Measurements from ENCODE around the gene CFAP74. TPM values are rescaled to one million over a fixed set of nuclear protein-coding genes. Genes with fewer than 3 reads are reported as not detected.

Gene CFAP74
- total and polyA plus RNA-seq, 2 of the 13 experiments (the other 11 are each of a cell fraction or from before 2014, with no cell fraction given): 0.27 to 0.62 TPM

DNA sequence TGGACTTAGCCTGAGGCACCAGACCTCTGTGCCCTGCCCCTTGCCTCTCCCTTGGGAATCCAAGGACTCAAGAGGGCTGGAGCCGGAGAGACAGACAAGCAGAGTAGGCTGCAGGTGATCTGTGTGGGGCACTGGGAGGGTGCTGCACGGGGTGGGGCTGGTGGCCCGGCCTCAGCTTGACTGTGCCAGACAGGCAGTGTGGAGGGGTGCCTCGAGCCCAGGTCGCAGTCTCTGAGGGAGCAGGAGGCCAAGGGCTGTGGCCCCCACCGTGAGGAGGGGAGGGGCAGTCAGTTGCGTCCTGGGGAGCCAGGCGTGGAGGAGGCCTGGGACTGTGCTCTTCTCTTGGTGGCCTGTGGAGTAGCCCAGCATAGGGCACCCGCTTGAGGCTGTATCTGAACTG lies 19.6 kb upstream of the CFAP74 start:
- ChIA-PET POLR2A (no interaction called here), CTCF (ENCODE audit: low intra/inter-chr PET ratio, low total read pairs) (no interaction called here)
- Histone ChIP-seq H4K20me1 (ENCODE audit: insufficient read depth, low read length) (0 out of 2 replicates have a peak, but pooled peaks cover 4% of the 10 kb centered on the region), H3K79me2 (ENCODE audit: insufficient read depth, low read length) (no peaks in the 10 kb centered on the region), H3K4me2 (ENCODE audit: low read depth, low read length) (no peak overlapping the region), H3K9me3 (ENCODE audit: low read length) (no peaks in the 10 kb centered on the region), H3K27ac (ENCODE audit: extremely low read length, insufficient read depth, low read length) (no peak overlapping the region), H3K9ac (ENCODE audit: insufficient read depth, low read depth, low read length) (no peak overlapping the region), H3K27me3 (ENCODE audit: control insufficient read depth in 1 of 2, insufficient read depth in 2 of 2, low read length in 2 of 2) (peaks cover 29 to 89% of the 10 kb centered on the region in 2 experiments), H3K4me3 (replicated peaks in 1 of 3; ENCODE audit: insufficient read depth in 1 of 3, low read depth in 2 of 3, low read length in 3 of 3) (no peak overlapping the region), H3K36me3 (replicated peaks in 1 of 2; ENCODE audit: control insufficient read depth in 1 of 2, insufficient read depth in 2 of 2, low read length in 2 of 2) (no peaks in the 10 kb centered on the region), H3K4me1 (ENCODE audit: insufficient read depth, low read length) (peaks cover 7% of the 10 kb centered on the region), H2AFZ (ENCODE audit: low read length) (no peak overlapping the region)
- no peak for TF ChIP-seq PHF20 (CRISPR knock-in tag; IDR thresholded peaks at IDR 0.05)
- TF ChIP-seq TARDBP (CRISPR knock-in tag; IDR thresholded peaks at IDR 0.05): no peak
- no peak for TF ChIP-seq HDAC1 (CRISPR knock-in tag; IDR thresholded peaks at IDR 0.05)
- no peak for TF ChIP-seq ZNF253 (CRISPR knock-in tag; IDR thresholded peaks at IDR 0.05; ENCODE audit: borderline replicate concordance)
- no peak for TF ChIP-seq SNAPC2 (CRISPR knock-in tag; IDR thresholded peaks at IDR 0.05)
- no peak for TF ChIP-seq CREM (IDR thresholded peaks at IDR 0.05)
- no peak for TF ChIP-seq CREM (CRISPR knock-in tag; IDR thresholded peaks at IDR 0.05)
- no peak for TF ChIP-seq ZNF572 (CRISPR knock-in tag; IDR thresholded peaks at IDR 0.05)
- TF ChIP-seq, protein P1, sequence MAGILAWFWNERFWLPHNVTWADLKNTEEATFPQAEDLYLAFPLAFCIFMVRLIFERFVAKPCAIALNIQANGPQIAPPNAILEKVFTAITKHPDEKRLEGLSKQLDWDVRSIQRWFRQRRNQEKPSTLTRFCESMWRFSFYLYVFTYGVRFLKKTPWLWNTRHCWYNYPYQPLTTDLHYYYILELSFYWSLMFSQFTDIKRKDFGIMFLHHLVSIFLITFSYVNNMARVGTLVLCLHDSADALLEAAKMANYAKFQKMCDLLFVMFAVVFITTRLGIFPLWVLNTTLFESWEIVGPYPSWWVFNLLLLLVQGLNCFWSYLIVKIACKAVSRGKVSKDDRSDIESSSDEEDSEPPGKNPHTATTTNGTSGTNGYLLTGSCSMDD (CRISPR knock-in tag; IDR thresholded peaks at IDR 0.05): no peak
- no peak for TF ChIP-seq ARNT (IDR thresholded peaks at IDR 0.05)
- no peak for TF ChIP-seq U2AF1 (optimal IDR thresholded peaks at IDR 0.05; ENCODE audit: low read depth, low read length)
- no peak for TF ChIP-seq ADNP (CRISPR knock-in tag; IDR thresholded peaks at IDR 0.05)
- no peak for TF ChIP-seq TCF7L2 (IDR thresholded peaks at IDR 0.05; ENCODE audit: low read depth, low read length)
- no peak for TF ChIP-seq ZBTB3 (CRISPR knock-in tag; IDR thresholded peaks at IDR 0.05; ENCODE audit: borderline replicate concordance, low read depth)
- TF ChIP-seq, protein P2, sequence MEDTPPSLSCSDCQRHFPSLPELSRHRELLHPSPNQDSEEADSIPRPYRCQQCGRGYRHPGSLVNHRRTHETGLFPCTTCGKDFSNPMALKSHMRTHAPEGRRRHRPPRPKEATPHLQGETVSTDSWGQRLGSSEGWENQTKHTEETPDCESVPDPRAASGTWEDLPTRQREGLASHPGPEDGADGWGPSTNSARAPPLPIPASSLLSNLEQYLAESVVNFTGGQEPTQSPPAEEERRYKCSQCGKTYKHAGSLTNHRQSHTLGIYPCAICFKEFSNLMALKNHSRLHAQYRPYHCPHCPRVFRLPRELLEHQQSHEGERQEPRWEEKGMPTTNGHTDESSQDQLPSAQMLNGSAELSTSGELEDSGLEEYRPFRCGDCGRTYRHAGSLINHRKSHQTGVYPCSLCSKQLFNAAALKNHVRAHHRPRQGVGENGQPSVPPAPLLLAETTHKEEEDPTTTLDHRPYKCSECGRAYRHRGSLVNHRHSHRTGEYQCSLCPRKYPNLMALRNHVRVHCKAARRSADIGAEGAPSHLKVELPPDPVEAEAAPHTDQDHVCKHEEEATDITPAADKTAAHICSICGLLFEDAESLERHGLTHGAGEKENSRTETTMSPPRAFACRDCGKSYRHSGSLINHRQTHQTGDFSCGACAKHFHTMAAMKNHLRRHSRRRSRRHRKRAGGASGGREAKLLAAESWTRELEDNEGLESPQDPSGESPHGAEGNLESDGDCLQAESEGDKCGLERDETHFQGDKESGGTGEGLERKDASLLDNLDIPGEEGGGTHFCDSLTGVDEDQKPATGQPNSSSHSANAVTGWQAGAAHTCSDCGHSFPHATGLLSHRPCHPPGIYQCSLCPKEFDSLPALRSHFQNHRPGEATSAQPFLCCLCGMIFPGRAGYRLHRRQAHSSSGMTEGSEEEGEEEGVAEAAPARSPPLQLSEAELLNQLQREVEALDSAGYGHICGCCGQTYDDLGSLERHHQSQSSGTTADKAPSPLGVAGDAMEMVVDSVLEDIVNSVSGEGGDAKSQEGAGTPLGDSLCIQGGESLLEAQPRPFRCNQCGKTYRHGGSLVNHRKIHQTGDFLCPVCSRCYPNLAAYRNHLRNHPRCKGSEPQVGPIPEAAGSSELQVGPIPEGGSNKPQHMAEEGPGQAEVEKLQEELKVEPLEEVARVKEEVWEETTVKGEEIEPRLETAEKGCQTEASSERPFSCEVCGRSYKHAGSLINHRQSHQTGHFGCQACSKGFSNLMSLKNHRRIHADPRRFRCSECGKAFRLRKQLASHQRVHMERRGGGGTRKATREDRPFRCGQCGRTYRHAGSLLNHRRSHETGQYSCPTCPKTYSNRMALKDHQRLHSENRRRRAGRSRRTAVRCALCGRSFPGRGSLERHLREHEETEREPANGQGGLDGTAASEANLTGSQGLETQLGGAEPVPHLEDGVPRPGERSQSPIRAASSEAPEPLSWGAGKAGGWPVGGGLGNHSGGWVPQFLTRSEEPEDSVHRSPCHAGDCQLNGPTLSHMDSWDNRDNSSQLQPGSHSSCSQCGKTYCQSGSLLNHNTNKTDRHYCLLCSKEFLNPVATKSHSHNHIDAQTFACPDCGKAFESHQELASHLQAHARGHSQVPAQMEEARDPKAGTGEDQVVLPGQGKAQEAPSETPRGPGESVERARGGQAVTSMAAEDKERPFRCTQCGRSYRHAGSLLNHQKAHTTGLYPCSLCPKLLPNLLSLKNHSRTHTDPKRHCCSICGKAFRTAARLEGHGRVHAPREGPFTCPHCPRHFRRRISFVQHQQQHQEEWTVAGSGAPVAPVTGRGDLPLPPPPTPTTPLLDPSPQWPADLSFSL (CRISPR knock-in tag; IDR thresholded peaks at IDR 0.05): no peak
- TF ChIP-seq HNF1B (CRISPR knock-in tag; IDR thresholded peaks at IDR 0.05): no peak
- no peak for TF ChIP-seq GZF1 (CRISPR knock-in tag; IDR thresholded peaks at IDR 0.05)
- TF ChIP-seq REL (CRISPR knock-in tag; conservative IDR thresholded peaks at IDR 0.05): no peak
- TF ChIP-seq NCOA2 (CRISPR knock-in tag; IDR thresholded peaks at IDR 0.05): no peak
- ATAC-seq (no peak), FAIRE-seq (no peak), DNase-seq (ENCODE audit: low spot score) (no peak)
- 25% methylated on average over 2 of the region's 9 CpGs for WGBS (ENCODE audit: low lambda C conversion rate)
- in situ Hi-C loops (cut with HindIII; ENCODE audit: extremely low pct_ligation_motif_present, low pct_unique_long_range_greater_than_20kb): no loop called here
- intact Hi-C loops (cut with micrococcal nuclease; ENCODE audit: unreplicated experiment): no loop called here
- BruUV-seq (replicated peaks): no TSS peak

Data from HepG2 (cell line).